ENCODE data around the gene DCTN4.
A peak's percentile ranks its signal among the peaks of the same experiment; 100 is the strongest.

The DCTN4 gene

DNA sequence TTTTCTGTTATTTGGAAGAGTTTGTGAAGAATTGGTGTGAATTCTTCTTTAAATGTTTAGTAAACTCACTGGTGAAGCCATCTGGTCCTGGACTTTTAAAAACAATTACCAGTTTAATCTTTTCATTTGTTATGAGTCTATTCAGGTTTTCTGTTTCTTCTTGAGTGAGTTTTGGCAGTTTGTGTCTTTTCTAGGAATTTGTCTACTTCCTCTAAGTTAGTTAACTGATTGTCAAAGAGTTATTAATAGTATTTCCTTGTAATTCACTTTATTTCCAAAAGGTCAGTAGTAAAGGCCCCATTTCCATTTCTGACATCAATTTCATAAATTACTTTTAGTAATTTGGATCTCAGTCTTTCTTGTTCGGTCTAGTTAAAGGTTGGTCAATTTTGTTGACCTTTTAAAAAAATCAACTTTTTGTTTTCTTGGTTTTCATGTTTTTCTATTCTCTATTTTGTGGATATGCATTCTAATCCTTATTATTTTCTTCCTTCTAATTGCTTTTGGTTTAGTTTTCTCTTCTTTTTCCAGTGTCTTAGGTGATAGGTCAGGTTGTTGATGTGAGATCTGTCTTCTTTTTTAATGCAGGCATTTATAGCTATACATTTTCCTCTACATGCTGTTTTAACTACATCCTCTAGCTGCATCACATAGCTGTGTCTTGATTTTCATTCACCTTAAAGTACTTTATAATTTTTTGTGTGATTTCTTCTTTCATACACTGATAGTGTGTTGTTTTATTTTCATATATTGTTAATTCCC, 12.4 kb upstream of the DCTN4 start:
- no peak for TF ChIP-seq POLR2AphosphoS5 (IDR thresholded peaks at IDR 0.05; ENCODE audit: borderline replicate concordance, low read depth, low read length)
- TF ChIP-seq FOXP2 (optimal IDR thresholded peaks at IDR 0.05; ENCODE audit: control extremely low read depth, extremely low read length, insufficient read depth), result no peak
- no peak for TF ChIP-seq EZH2 (IDR thresholded peaks at IDR 0.05)
- no peak overlapping the region for H3K27ac ChIP-seq
- no peaks in the 10 kb centered on the region for H3K36me3 ChIP-seq (ENCODE audit: insufficient read depth, low read length)
- DNase-seq (ENCODE audit: low read depth, low spot score), result no peak
- H3K9me3 ChIP-seq (ENCODE audit: low read depth, low read length), result no peaks in the 10 kb centered on the region
- no peak overlapping the region for H3K9ac ChIP-seq (ENCODE audit: insufficient read length)
- H3K4me3 ChIP-seq, result no peak overlapping the region

DNA sequence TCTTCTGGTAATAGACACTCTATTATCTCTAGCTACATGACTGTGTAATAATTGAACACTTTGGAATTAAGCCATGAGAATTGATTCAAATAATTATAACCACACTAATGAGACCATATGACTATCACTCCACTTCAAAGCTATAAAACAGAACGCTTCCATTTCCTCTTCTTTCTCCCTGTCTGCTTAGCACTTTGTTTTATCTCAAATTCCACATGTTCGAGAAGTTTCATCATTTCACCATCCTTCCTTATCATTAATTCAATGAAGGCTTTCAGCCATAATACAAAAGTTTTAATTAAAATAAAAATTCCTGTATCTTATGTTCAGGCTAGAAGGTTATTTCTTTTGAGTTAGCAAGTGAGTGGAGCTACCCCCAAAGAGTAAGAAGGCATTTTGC, 7.4 kb upstream of the DCTN4 start:
- Histone ChIP-seq H3K36me3 (ENCODE audit: insufficient read depth, low read length) (no peaks in the 10 kb centered on the region), H3K9me3 (ENCODE audit: low read depth, low read length) (no peaks in the 10 kb centered on the region), H3K27ac (no peak overlapping the region), H3K4me3 (no peak overlapping the region), H3K9ac (ENCODE audit: insufficient read length) (no peak overlapping the region)
- TF ChIP-seq FOXP2 (optimal IDR thresholded peaks at IDR 0.05; ENCODE audit: control extremely low read depth, extremely low read length, insufficient read depth) (no peak), EZH2 (IDR thresholded peaks at IDR 0.05) (no peak), POLR2AphosphoS5 (IDR thresholded peaks at IDR 0.05; ENCODE audit: borderline replicate concordance, low read depth, low read length) (no peak)
- no peak for DNase-seq (ENCODE audit: low read depth, low spot score)

DNA sequence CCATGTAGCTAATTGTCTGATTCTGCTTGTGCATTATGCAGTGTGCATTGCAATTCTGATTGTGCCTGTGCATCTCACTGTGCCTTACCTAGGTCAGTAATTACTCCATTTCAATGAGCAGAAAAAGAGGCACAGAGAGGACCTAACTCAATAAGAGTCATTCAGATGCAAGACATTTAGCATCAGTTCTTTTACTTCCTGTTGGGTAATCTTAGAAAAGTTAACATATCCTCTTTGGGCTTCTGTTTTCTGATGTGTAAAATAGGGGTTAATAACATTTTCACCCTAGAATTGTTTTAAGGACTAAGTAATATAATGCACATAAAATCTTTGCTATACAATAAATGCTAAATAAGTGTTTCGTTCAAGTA, 7.0 kb upstream of the DCTN4 start:
- no peaks in the 10 kb centered on the region for H3K36me3 ChIP-seq (ENCODE audit: insufficient read depth, low read length)
- DNase-seq (ENCODE audit: low read depth, low spot score), result no peak
- no peak overlapping the region for H3K4me3 ChIP-seq
- no peaks in the 10 kb centered on the region for H3K9me3 ChIP-seq (ENCODE audit: low read depth, low read length)
- TF ChIP-seq FOXP2 (optimal IDR thresholded peaks at IDR 0.05; ENCODE audit: control extremely low read depth, extremely low read length, insufficient read depth), result no peak
- no peak for TF ChIP-seq POLR2AphosphoS5 (IDR thresholded peaks at IDR 0.05; ENCODE audit: borderline replicate concordance, low read depth, low read length)
- no peak for TF ChIP-seq EZH2 (IDR thresholded peaks at IDR 0.05)
- no peak overlapping the region for H3K27ac ChIP-seq
- H3K9ac ChIP-seq (ENCODE audit: insufficient read length), result no peak overlapping the region

DNA sequence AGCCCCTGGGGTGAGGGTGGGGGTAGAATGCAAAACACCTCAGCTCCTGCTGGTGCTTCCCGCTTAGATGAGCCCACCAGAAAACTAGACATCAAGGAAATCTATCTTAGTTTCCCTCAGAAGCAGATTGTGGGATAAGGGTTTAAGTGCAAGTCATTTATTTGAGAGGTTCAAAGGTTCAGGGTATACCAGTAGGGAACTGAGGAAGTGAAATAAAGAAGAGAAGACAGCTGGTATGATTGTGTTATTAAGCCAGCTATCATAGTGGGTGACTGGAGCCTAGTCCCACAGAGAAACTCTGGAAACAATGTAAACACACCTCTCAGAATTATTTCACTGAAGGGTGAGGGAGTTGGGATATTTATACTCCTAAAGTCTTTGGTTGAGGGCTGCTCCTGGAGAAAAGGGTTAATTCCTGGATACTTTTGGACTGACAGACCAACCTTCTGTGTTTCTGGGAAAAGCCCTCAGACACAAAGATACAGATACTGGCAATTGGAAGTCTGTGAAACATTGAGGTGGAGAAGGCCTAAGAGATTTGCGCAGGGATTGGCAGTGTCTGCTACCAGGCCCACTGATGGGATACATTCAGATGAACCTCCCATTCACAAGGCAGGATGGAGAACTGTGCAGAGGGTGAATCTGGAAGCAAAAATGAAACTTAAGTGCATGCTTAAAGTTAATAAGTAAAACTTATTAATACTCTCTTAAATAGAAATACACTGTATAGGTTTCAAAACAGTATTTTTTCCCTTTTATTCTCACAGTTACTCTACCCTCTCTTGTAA, 6.4 kb upstream of the DCTN4 start:
- no peak for DNase-seq (ENCODE audit: low read depth, low spot score)
- Histone ChIP-seq H3K27ac (no peak overlapping the region), H3K4me3 (no peak overlapping the region), H3K36me3 (ENCODE audit: insufficient read depth, low read length) (no peaks in the 10 kb centered on the region), H3K9me3 (ENCODE audit: low read depth, low read length) (no peaks in the 10 kb centered on the region), H3K9ac (ENCODE audit: insufficient read length) (no peak overlapping the region)
- no peak for TF ChIP-seq POLR2AphosphoS5 (IDR thresholded peaks at IDR 0.05; ENCODE audit: borderline replicate concordance, low read depth, low read length)
- TF ChIP-seq EZH2 (IDR thresholded peaks at IDR 0.05), result no peak
- TF ChIP-seq FOXP2 (optimal IDR thresholded peaks at IDR 0.05; ENCODE audit: control extremely low read depth, extremely low read length, insufficient read depth), result no peak

DNA sequence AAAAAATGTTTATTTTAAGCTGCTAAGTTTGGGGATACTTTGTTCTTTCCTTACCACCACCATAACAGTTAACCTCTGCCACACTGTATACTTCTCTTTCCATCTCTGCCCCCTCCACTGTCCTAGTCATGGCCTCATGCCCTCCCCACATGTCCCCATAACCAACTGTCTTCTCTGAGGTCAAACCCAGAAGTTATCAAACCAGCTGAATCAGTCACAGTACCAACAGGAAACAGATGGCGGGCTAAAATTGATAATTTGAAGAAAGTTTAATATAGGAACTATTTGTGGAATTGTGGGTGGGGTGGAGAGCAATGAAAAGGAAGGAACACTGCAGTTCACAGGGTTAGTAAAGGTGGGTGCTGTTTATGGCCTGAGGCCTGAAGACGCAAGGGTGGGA, 5.7 kb upstream of the DCTN4 start:
- H3K9ac ChIP-seq (ENCODE audit: insufficient read length), result no peak overlapping the region
- no peak overlapping the region for H3K27ac ChIP-seq
- no peak for DNase-seq (ENCODE audit: low read depth, low spot score)
- no peak overlapping the region for H3K4me3 ChIP-seq
- no peaks in the 10 kb centered on the region for H3K9me3 ChIP-seq (ENCODE audit: low read depth, low read length)
- no peaks in the 10 kb centered on the region for H3K36me3 ChIP-seq (ENCODE audit: insufficient read depth, low read length)
- no peak for TF ChIP-seq FOXP2 (optimal IDR thresholded peaks at IDR 0.05; ENCODE audit: control extremely low read depth, extremely low read length, insufficient read depth)
- no peak for TF ChIP-seq EZH2 (IDR thresholded peaks at IDR 0.05)
- TF ChIP-seq POLR2AphosphoS5 (IDR thresholded peaks at IDR 0.05; ENCODE audit: borderline replicate concordance, low read depth, low read length), result no peak

DNA sequence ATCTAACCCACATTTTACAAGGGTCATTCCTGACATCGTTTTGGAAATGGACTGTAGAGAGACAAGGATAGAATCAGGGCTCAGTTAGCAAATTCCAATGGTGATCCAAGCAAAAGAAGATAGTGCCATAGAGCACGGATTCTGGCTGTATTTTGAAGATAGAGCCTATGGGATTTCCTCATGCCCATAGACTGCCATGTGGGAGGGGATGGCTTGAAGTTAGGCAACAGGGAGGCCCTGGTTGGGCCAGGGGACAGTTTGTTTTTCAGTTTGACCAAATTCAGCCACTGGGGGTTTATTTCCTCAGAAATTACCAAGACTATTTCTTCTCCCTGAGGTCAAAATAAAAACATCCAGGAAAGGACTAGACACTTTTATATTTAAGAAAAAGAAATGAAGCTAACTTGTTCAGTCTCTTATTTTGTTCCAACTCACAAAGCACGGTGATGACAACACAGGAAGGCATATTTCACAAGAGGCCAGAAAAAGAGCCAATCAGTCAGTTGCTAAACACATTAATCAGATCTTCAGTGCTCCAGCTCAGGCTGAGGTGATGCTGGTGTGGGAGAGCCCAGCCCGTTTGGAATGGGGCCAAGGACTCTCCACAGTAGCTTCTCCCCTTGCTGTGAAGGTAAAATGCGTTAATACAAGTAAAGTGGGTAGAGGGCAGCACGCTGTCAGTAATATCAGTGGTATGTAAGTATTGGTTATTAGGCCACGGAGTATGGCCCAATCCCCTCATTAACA, 4.4 kb upstream of the DCTN4 start:
- Histone ChIP-seq H3K9me3 (ENCODE audit: low read depth, low read length) (no peaks in the 10 kb centered on the region), H3K9ac (ENCODE audit: insufficient read length) (no peak overlapping the region), H3K4me3 (no peak overlapping the region), H3K27ac (peak overlapping the region; percentile 42), H3K36me3 (ENCODE audit: insufficient read depth, low read length) (no peaks in the 10 kb centered on the region)
- TF ChIP-seq FOXP2 (optimal IDR thresholded peaks at IDR 0.05; ENCODE audit: control extremely low read depth, extremely low read length, insufficient read depth), result no peak
- no peak for TF ChIP-seq EZH2 (IDR thresholded peaks at IDR 0.05)
- TF ChIP-seq POLR2AphosphoS5 (IDR thresholded peaks at IDR 0.05; ENCODE audit: borderline replicate concordance, low read depth, low read length), result no peak
- no peak for DNase-seq (ENCODE audit: low read depth, low spot score)

DNA sequence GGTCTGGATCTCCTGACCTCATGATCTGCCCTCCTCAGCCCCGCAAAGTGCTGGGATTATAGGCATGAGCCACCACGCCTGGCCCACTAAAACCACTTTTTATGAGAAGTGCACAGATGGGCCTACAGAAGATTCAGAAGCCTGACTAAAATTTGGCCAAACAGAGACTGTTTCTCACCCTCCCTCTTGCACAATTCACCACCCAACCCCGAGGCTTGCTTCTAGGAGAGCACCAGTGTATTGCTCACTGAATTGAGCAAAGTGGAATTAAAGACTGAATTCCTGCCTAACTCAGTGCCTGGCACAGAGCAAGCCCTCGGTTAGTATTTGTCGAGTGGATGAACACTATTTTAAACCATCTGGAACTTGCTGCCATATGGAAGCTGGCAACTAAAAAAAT, 3.4 kb upstream of the DCTN4 start:
- Histone ChIP-seq H3K4me3 (no peak overlapping the region), H3K36me3 (ENCODE audit: insufficient read depth, low read length) (no peaks in the 10 kb centered on the region), H3K27ac (no peak overlapping the region), H3K9me3 (ENCODE audit: low read depth, low read length) (no peaks in the 10 kb centered on the region), H3K9ac (ENCODE audit: insufficient read length) (no peak overlapping the region)
- no peak for TF ChIP-seq EZH2 (IDR thresholded peaks at IDR 0.05)
- TF ChIP-seq POLR2AphosphoS5 (IDR thresholded peaks at IDR 0.05; ENCODE audit: borderline replicate concordance, low read depth, low read length), result no peak
- TF ChIP-seq FOXP2 (optimal IDR thresholded peaks at IDR 0.05; ENCODE audit: control extremely low read depth, extremely low read length, insufficient read depth), result no peak
- no peak for DNase-seq (ENCODE audit: low read depth, low spot score)

DNA sequence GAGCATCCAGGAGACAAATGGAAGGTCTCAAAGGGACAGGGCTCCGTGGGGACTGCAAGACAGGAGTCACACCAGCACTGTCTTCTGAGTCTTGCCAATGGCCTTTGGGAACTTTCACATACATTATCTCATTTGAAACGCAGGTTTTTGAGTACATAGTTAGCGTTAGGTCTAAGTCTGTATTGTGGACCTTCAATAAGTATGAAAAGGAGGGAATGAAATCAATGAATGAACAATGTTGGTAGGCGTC, 442 bp upstream of the DCTN4 start:
- TF ChIP-seq FOXP2 (optimal IDR thresholded peaks at IDR 0.05; ENCODE audit: control extremely low read depth, extremely low read length, insufficient read depth) (no peak), EZH2 (IDR thresholded peaks at IDR 0.05) (no peak), POLR2AphosphoS5 (IDR thresholded peaks at IDR 0.05; ENCODE audit: borderline replicate concordance, low read depth, low read length) (no peak)
- peak overlapping the region; percentile 96 for H3K4me3 ChIP-seq

More for the DNA sequence above, 442 bp upstream of the DCTN4 start:
- Histone ChIP-seq H3K36me3 (ENCODE audit: insufficient read depth, low read length) (peaks cover 22% of the 10 kb centered on the region), H3K27ac (peak overlapping the region; percentile 97), H3K9me3 (ENCODE audit: low read depth, low read length) (no peaks in the 10 kb centered on the region), H3K9ac (ENCODE audit: insufficient read length) (peak overlapping the region; percentile 9)
- no peak for DNase-seq (ENCODE audit: low read depth, low spot score)

All from SK-N-MC (cell line).